Osteoblast (primary cell): ENCODE data around the gene STX16. TPM values are rescaled to one million over a fixed set of nuclear protein-coding genes. Genes with fewer than 3 reads are reported as not detected.

Experiments
- DNase-seq: peaks from one replicate; pipeline ENCODE4 v3.0.0; 2011; ENCODE audit warnings: low spot score, mixed read lengths; ENCODE audit not compliant: insufficient read length; ENCODE audit errors: missing footprints
- H2AFZ ChIP-seq: 2 replicates; pipeline ENCODE4 v1.6.0; 2011; ENCODE audit warnings: mild to moderate bottlenecking, low read length
- H3K27ac ChIP-seq: 2 replicates; pipeline ENCODE4 v1.5.1; 2011; ENCODE audit warnings: mild to moderate bottlenecking, low read depth, low read length, moderate library complexity
- H3K27me3 ChIP-seq: 2 replicates; pipeline ENCODE4 v1.6.0; 2012; ENCODE audit warnings: mild to moderate bottlenecking, control low read depth, inconsistent platforms, low read length, moderate library complexity; ENCODE audit not compliant: insufficient read depth
- H3K36me3 ChIP-seq: 2 replicates; pipeline ENCODE4 v1.5.1; 2011; ENCODE audit warnings: mild to moderate bottlenecking, low read length, control low read depth, moderate library complexity; ENCODE audit not compliant: insufficient read depth
- H3K4me1 ChIP-seq: 2 replicates; pipeline ENCODE4 v1.5.1; 2011; ENCODE audit warnings: mild to moderate bottlenecking, low read length, control low read depth, moderate library complexity; ENCODE audit not compliant: insufficient read depth
- H3K4me2 ChIP-seq: 2 replicates; pipeline ENCODE4 v1.6.0; 2011; ENCODE audit warnings: mild to moderate bottlenecking, low read length; ENCODE audit not compliant: insufficient read depth
- H3K4me3 ChIP-seq: fragments of 200-600 bp; sonication (generic); 3 replicates; pipeline ENCODE4 v1.5.1; 2012; ENCODE audit warnings: mild to moderate bottlenecking, low read length, inconsistent platforms; ENCODE audit not compliant: insufficient read depth
- H3K79me2 ChIP-seq: 2 replicates; pipeline ENCODE4 v1.6.0; 2012; ENCODE audit warnings: mild to moderate bottlenecking, low read length, control low read depth, inconsistent platforms; ENCODE audit not compliant: insufficient read depth
- H3K9me3 ChIP-seq: 2 replicates; pipeline ENCODE4 v1.5.1; 2011; ENCODE audit warnings: low read depth, low read length, control low read depth
- H4K20me1 ChIP-seq: 2 replicates; pipeline ENCODE4 v1.6.0; 2012; ENCODE audit warnings: mild to moderate bottlenecking, low read length, control low read depth; ENCODE audit not compliant: insufficient read depth
- total RNA-seq: library from RNA; depleted of rRNA; stranded (reverse); fragments of >200 nt; gene quantifications from 2 replicates; pipeline ENCODE4 v1.2.3, GENCODE V29; 2012
- TF ChIP-seq, protein P1 (sequence below): IDR thresholded peaks from 2 replicates; pipeline ENCODE4 v1.5.1; 2011; ENCODE audit warnings: mild to moderate bottlenecking, low read depth, low read length, moderate library complexity; ENCODE audit errors: extremely low read depth

Gene STX16
- total RNA-seq, 1 donor: 28.6 TPM

DNA sequence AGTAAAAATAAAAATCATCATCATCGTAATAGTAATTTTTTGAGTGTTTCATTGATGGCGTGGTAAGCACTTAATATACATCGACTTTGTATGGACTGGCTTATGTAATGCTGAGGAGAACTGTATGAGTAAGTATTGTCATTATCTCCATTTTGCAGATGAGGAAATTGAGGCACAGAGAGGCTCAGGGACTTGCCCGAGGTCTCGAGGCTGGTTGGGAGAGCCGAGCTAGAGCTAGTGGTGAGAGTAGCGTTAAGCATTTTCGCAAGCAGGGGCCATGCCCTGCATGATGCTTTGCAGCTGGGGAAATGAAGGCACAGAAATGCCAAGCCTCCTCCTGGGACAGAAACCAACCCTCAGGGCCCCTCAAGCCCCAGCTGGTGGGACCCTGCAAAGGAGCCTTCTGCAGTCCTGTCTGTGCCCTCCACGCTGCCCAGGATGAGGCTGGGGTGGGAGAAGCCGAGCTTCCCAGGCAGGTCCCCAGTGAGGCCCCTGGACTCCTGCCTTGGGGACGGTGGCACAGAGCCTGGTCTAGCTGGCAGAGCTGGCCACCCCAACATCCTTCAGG, 31.1 kb upstream of the STX16 start:
- H3K79me2 ChIP-seq: peaks cover 2% of the 10 kb centered on the region
- no peak overlapping the region for H3K27ac ChIP-seq
- H3K4me1 ChIP-seq: peaks cover 42% of the 10 kb centered on the region
- no peak overlapping the region for H3K4me3 ChIP-seq
- no peak overlapping the region for H3K4me2 ChIP-seq
- H3K36me3 ChIP-seq: no peaks in the 10 kb centered on the region
- TF ChIP-seq, protein P1, sequence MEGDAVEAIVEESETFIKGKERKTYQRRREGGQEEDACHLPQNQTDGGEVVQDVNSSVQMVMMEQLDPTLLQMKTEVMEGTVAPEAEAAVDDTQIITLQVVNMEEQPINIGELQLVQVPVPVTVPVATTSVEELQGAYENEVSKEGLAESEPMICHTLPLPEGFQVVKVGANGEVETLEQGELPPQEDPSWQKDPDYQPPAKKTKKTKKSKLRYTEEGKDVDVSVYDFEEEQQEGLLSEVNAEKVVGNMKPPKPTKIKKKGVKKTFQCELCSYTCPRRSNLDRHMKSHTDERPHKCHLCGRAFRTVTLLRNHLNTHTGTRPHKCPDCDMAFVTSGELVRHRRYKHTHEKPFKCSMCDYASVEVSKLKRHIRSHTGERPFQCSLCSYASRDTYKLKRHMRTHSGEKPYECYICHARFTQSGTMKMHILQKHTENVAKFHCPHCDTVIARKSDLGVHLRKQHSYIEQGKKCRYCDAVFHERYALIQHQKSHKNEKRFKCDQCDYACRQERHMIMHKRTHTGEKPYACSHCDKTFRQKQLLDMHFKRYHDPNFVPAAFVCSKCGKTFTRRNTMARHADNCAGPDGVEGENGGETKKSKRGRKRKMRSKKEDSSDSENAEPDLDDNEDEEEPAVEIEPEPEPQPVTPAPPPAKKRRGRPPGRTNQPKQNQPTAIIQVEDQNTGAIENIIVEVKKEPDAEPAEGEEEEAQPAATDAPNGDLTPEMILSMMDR: no peak
- no peaks in the 10 kb centered on the region for H3K27me3 ChIP-seq
- no peak overlapping the region for H2AFZ ChIP-seq
- H4K20me1 ChIP-seq: no peaks in the 10 kb centered on the region
- H3K9me3 ChIP-seq: no peaks in the 10 kb centered on the region
- no peak for DNase-seq

DNA sequence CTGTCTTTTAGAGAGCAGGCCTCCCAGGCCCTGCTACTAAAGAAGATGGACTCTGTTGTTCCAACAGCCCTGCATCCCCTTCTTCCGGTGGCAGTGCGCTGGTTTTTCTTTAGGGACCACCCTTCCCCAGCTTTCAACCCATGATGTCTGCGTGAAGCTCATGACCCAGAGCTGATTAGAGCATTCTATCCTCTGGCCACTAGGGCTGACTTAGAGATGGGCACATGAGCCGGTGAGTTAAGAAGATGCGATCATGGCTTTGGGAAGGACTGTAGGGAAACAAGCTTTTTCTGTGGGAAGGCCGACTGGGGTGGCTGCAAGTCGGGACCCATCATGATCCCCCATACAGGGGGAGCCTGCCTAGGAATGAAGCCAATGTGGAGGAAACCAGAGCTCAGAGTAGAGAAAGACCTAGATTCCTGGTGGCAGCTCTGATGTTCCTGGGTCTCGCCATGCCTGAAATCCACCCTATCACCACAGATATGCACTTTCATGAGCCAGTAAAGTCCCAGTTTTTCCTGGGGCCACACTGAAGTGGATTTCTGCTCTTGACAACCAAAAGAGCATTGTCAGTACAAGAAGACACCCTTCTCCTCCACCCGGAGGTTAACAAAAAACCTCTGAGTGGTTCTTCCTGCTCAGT, 29.1 kb upstream of the STX16 start:
- Histone ChIP-seq H3K79me2 (peaks cover 2% of the 10 kb centered on the region), H2AFZ (peak overlapping the region; percentile 67), H3K36me3 (no peaks in the 10 kb centered on the region), H3K27me3 (no peaks in the 10 kb centered on the region), H3K27ac (peak overlapping the region; percentile 85), H3K4me2 (peak overlapping the region; percentile 65), H3K9me3 (no peaks in the 10 kb centered on the region), H4K20me1 (no peaks in the 10 kb centered on the region), H3K4me3 (no peak overlapping the region), H3K4me1 (peaks cover 42% of the 10 kb centered on the region)
- DNase-seq: peak; percentile 48
- TF ChIP-seq, protein P1: peak; percentile 38

DNA sequence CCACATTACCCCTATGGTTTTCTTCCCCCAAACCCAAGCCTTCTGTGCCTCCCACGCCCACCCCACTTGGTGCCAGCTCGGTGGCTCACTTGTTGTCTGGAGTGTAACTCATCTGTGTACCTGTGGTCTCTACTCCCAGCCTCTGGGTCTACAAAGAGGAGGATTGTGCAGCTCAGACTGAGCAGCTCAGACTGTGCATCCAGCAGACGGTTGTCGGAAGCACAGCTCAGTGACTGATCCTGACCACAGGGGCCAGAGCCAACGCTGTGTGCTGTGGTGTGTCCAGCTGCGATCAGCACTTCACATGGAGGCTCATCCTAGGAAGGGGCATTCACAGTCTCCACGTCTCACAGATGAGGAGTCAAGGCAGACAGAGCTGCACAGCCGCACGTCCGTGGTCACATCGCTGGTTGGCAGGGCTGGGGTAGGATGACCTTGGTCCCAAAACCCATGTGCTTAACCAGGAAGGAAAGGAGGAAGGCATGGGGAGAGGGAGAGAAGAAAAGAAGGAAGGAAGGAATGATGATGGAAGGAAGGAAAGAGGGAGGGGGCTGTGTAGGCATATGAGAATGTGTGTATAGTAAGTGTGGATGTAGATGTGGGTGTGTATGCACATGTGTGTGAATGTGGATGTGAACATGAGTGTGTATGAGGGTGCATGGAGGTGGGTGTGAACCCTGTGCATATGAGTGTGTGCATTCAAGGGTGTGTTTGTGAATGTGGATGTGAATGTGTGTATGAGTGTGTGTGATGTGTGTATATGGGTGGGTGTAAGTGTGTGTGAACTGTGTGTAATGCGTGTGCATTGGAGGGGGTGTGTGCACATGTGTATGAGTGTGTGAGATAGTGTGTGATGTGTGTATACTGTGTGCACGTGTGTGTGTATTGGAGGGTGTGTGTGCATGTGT, 28.2 kb upstream of the STX16 start:
- peak overlapping the region; percentile 65 for H3K4me2 ChIP-seq
- no peaks in the 10 kb centered on the region for H4K20me1 ChIP-seq
- peak; percentile 94 for DNase-seq
- H3K79me2 ChIP-seq: peaks cover 2% of the 10 kb centered on the region
- no peaks in the 10 kb centered on the region for H3K36me3 ChIP-seq
- H3K9me3 ChIP-seq: no peaks in the 10 kb centered on the region
- H3K27ac ChIP-seq: peak overlapping the region; percentile 85
- H3K4me1 ChIP-seq: peaks cover 41% of the 10 kb centered on the region
- H3K27me3 ChIP-seq: no peaks in the 10 kb centered on the region
- peak overlapping the region; percentile 34 for H3K4me3 ChIP-seq
- TF ChIP-seq, protein P1: no peak
- H2AFZ ChIP-seq: peak overlapping the region; percentile 67
